ENCODE measurements around the gene TIAM1. TPM values are rescaled to one million over a fixed set of nuclear protein-coding genes. Genes with fewer than 3 reads are reported as not detected.
A peak's percentile ranks its signal among the peaks of the same experiment; 100 is the strongest.

Gene TIAM1
- total RNA-seq, 2 donors from 2014 or later, result 6.0 to 38.1 TPM

- H3K36me3 ChIP-seq, result no peaks in the 10 kb centered on the region
- no peak overlapping the region for H3K4me3 ChIP-seq
- WGBS, result 88% methylated on average over 6 of the region's 6 CpGs
- TF ChIP-seq POLR2A (IDR thresholded peaks at IDR 0.05) (no peak), POLR2AphosphoS5 (IDR thresholded peaks at IDR 0.05) (no peak)
- no peak for DNase-seq (ENCODE audit: low spot score)
- H3K27ac ChIP-seq, result no peak overlapping the region
- intact Hi-C loops (cut with DNase I), result no loop called here
- no peaks in the 10 kb centered on the region for H3K27me3 ChIP-seq (replicated peaks; ENCODE audit: insufficient read depth)
- no peaks in the 10 kb centered on the region for H3K4me1 ChIP-seq (replicated peaks)
- H3K9me3 ChIP-seq, result no peaks in the 10 kb centered on the region
Measured at GRCh38 chr21:31184876-31185275, 159.2 kb downstream of the TIAM1 start.

GRCh38 chr21:31184459-31184858 lies 159.6 kb downstream of the TIAM1 start:
- intact Hi-C loops (cut with DNase I), result no loop called here
- Histone ChIP-seq H3K9me3 (no peaks in the 10 kb centered on the region), H3K4me1 (replicated peaks) (no peaks in the 10 kb centered on the region), H3K36me3 (no peaks in the 10 kb centered on the region), H3K27me3 (replicated peaks; ENCODE audit: insufficient read depth) (no peaks in the 10 kb centered on the region), H3K4me3 (no peak overlapping the region), H3K27ac (no peak overlapping the region)
- no peak for DNase-seq (ENCODE audit: low spot score)
- 66% methylated on average over 6 of the region's 6 CpGs for WGBS
- TF ChIP-seq POLR2A (IDR thresholded peaks at IDR 0.05), result no peak
- TF ChIP-seq CTCF (IDR thresholded peaks at IDR 0.05), result no peak
- TF ChIP-seq POLR2AphosphoS5 (IDR thresholded peaks at IDR 0.05), result no peak

- TF ChIP-seq POLR2A (IDR thresholded peaks at IDR 0.05) (no peak), POLR2AphosphoS5 (IDR thresholded peaks at IDR 0.05) (no peak), CTCF (IDR thresholded peaks at IDR 0.05) (no peak)
- Histone ChIP-seq H3K4me1 (replicated peaks) (no peaks in the 10 kb centered on the region), H3K4me3 (no peak overlapping the region), H3K27ac (no peak overlapping the region), H3K36me3 (no peaks in the 10 kb centered on the region), H3K27me3 (replicated peaks; ENCODE audit: insufficient read depth) (no peaks in the 10 kb centered on the region), H3K9me3 (no peaks in the 10 kb centered on the region)
- DNase-seq (ENCODE audit: low spot score), result no peak
- WGBS, result 89% methylated on average over 24 of the region's 24 CpGs
- intact Hi-C loops (cut with DNase I), result no loop called here
Measured at GRCh38 chr21:31182231-31183140, 161.6 kb downstream of the TIAM1 start.

- no peaks in the 10 kb centered on the region for H3K36me3 ChIP-seq
- no peak for DNase-seq (ENCODE audit: low spot score)
- WGBS, result 88% methylated on average over 12 of the region's 12 CpGs
- no peak overlapping the region for H3K4me3 ChIP-seq
- no peaks in the 10 kb centered on the region for H3K9me3 ChIP-seq
- intact Hi-C loops (cut with DNase I), result no loop called here
- no peaks in the 10 kb centered on the region for H3K4me1 ChIP-seq (replicated peaks)
- TF ChIP-seq POLR2A (IDR thresholded peaks at IDR 0.05), result no peak
- TF ChIP-seq POLR2AphosphoS5 (IDR thresholded peaks at IDR 0.05), result no peak
- no peak for TF ChIP-seq CTCF (IDR thresholded peaks at IDR 0.05)
- H3K27ac ChIP-seq, result no peak overlapping the region
- no peaks in the 10 kb centered on the region for H3K27me3 ChIP-seq (replicated peaks; ENCODE audit: insufficient read depth)
Measured at GRCh38 chr21:31181082-31181750, 162.8 kb downstream of the TIAM1 start.

GRCh38 chr21:31180256-31181081 lies 163.6 kb downstream of the TIAM1 start:
- Histone ChIP-seq H3K4me1 (replicated peaks) (no peaks in the 10 kb centered on the region), H3K36me3 (no peaks in the 10 kb centered on the region), H3K9me3 (no peaks in the 10 kb centered on the region), H3K27ac (no peak overlapping the region), H3K27me3 (replicated peaks; ENCODE audit: insufficient read depth) (no peaks in the 10 kb centered on the region), H3K4me3 (no peak overlapping the region)
- TF ChIP-seq CTCF (IDR thresholded peaks at IDR 0.05), result peak in 3 of 4 experiments; percentile 31 to 52 (median 47)
- no peak for TF ChIP-seq POLR2A (IDR thresholded peaks at IDR 0.05)
- WGBS, result 48% methylated on average over 5 of the region's 5 CpGs
- no peak for DNase-seq (ENCODE audit: low spot score)
- intact Hi-C loops (cut with DNase I), result no loop called here

Measured in prostate gland (tissue), 2 donors.